ENCODE data around the gene EXOC1. TPM values are rescaled to one million over a fixed set of nuclear protein-coding genes. Genes with fewer than 3 reads are reported as not detected.

EXOC1 gene
- total RNA-seq, 1 donor from 2014 or later: 31.9 TPM

DNA sequence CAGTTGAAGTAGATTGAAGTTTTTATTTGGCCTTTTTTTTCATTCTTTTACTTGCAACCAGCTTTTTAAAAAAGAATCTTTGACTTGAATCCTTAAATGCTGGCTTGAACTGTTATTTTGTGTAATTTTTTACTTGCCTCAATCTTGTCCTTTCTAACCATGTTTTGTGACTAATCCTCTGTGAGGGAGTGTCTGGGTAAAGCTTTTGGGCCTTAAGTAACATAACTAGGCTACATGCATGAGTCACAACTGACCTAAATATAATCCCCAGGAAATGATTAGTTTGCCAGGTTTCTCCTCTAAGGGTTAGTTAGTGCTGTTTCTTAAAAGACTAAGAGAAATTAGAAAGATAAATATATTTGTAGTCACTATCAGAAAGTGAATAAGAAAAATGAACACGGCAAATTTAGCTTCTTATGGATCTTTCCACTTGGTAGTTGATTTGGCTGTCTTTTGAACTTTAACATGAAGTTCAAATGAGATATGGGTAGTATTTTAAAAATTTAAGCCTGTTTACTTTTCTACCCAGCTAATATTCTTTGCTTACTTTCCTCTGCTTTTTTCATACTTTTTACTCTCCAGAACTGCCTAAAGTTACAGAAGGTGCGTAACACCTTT lies 13.0 kb downstream of the EXOC1 start:
- H3K4me1 ChIP-seq: peaks cover 23% of the 10 kb centered on the region
- no peak for DNase-seq (ENCODE audit: extremely low spot score in 2 of 2)
- no peaks in the 10 kb centered on the region for H3K9me3 ChIP-seq
- peak overlapping the region; percentile 75 for H3K27ac ChIP-seq
- no peak overlapping the region for H3K4me3 ChIP-seq
- intact Hi-C loops (cut with DNase I): no loop called here
- TF ChIP-seq POLR2AphosphoS5 (IDR thresholded peaks at IDR 0.05; ENCODE audit: insufficient read depth in 1 of 2, low read depth in 1 of 2) (peak; percentile 20 to 79), POLR2A (IDR thresholded peaks at IDR 0.05) (no peak)
- H3K27me3 ChIP-seq: no peaks in the 10 kb centered on the region
- H3K36me3 ChIP-seq: peaks cover 0 to 39% of the 10 kb centered on the region in 2 donors

DNA sequence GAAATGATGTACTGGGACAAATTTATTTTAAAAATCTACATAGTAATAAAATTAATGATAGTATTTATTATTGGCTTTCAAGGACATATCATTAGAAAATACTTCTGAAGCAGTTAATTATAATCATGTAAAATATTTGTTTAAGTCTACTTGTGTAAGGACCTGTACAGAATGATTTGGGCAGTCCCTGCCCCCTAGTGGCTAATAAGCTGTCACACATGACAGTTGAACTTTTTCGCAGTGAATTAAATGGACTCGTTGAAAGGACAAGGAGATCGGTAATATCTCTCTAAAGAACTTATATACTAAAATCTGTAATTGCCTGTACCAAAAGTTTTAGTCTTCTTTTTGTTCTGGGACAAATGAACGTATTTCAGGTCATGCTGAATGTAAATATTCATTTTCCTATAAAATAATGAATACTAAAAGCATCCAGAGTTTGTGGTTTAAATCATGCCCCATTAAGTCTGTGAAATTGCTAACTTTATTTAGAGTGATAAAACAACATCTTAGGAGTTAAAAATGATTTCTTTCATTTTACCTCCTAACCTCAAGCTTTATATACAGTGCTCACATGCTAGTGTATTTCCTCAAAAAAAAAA lies 13.6 kb downstream of the EXOC1 start:
- peaks cover 23% of the 10 kb centered on the region for H3K4me1 ChIP-seq
- TF ChIP-seq, protein P1, sequence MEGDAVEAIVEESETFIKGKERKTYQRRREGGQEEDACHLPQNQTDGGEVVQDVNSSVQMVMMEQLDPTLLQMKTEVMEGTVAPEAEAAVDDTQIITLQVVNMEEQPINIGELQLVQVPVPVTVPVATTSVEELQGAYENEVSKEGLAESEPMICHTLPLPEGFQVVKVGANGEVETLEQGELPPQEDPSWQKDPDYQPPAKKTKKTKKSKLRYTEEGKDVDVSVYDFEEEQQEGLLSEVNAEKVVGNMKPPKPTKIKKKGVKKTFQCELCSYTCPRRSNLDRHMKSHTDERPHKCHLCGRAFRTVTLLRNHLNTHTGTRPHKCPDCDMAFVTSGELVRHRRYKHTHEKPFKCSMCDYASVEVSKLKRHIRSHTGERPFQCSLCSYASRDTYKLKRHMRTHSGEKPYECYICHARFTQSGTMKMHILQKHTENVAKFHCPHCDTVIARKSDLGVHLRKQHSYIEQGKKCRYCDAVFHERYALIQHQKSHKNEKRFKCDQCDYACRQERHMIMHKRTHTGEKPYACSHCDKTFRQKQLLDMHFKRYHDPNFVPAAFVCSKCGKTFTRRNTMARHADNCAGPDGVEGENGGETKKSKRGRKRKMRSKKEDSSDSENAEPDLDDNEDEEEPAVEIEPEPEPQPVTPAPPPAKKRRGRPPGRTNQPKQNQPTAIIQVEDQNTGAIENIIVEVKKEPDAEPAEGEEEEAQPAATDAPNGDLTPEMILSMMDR (IDR thresholded peaks at IDR 0.05): peak; percentile 47 to 62 (median 61)
- TF ChIP-seq POLR2AphosphoS5 (IDR thresholded peaks at IDR 0.05; ENCODE audit: insufficient read depth in 1 of 2, low read depth in 1 of 2) (peak in 1 of 2 donors; percentile 21), POLR2A (IDR thresholded peaks at IDR 0.05) (no peak)
- peaks cover 0 to 45% of the 10 kb centered on the region in 2 donors for H3K36me3 ChIP-seq
- H3K27ac ChIP-seq: peak overlapping the region; percentile 75
- H3K9me3 ChIP-seq: no peaks in the 10 kb centered on the region
- no peak for DNase-seq (ENCODE audit: extremely low spot score in 2 of 2)
- intact Hi-C loops (cut with DNase I): no loop called here
- H3K27me3 ChIP-seq: no peaks in the 10 kb centered on the region
- no peak overlapping the region for H3K4me3 ChIP-seq

DNA sequence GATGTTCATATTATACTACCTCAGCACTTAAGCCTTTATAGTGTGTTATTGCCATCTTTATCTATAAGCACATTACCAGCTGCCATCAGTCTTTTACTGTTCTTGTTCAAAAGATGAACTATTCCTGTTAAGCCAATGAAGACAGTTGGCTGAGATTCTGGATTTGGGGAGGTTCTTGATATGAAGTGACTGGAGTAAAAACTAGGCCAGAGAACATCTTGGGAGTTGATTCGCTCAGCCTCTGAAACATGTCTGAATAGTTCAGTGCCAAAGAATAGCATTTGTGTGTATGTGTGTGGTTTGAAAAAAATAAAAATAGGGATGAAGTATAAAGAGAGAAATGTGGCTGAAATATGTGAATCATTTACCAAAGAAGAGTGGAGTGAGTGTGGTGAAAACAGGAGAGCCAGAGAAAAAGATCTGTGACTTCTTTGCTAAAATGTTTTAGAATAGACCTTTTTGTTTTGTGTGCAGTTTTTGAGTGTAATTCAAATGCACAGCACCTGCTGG lies 15.2 kb downstream of the EXOC1 start:
- Histone ChIP-seq H3K4me3 (no peak overlapping the region), H3K27me3 (no peaks in the 10 kb centered on the region), H3K4me1 (peaks cover 23% of the 10 kb centered on the region), H3K36me3 (peaks cover 0 to 52% of the 10 kb centered on the region in 2 donors), H3K27ac (no peak overlapping the region), H3K9me3 (no peaks in the 10 kb centered on the region)
- intact Hi-C loops (cut with DNase I): no loop called here
- no peak for DNase-seq (ENCODE audit: extremely low spot score in 2 of 2)
- no peak for TF ChIP-seq POLR2A (IDR thresholded peaks at IDR 0.05)
- TF ChIP-seq, protein P1 (IDR thresholded peaks at IDR 0.05): no peak
- TF ChIP-seq POLR2AphosphoS5 (IDR thresholded peaks at IDR 0.05; ENCODE audit: insufficient read depth in 1 of 2, low read depth in 1 of 2): no peak

DNA sequence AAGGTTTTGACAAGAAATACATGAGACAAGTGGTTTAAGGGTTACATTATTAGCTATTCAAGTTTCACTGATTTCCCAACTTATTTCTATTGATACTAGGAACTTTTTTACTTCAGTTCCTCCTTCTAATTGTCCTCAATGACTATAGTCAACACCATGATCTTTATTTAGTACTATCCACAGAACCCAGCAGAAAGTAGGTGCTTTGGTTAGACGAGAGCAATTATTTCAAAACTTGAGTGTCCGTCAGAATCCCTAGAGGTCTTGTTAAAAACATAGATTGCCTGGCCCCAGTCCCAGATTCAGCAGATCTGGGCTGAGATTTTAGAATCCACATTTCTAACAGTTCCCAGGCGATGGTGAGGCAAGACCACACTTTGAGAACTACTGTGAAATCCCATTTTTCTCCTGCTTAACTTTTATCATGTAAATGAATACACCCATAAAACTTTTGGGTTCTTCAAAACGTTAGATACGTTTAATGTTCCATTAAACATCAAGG lies 17.9 kb downstream of the EXOC1 start:
- H3K36me3 ChIP-seq: peaks cover 0 to 61% of the 10 kb centered on the region in 2 donors
- H3K4me1 ChIP-seq: peaks cover 10% of the 10 kb centered on the region
- H3K4me3 ChIP-seq: no peak overlapping the region
- no peaks in the 10 kb centered on the region for H3K9me3 ChIP-seq
- no peak for DNase-seq (ENCODE audit: extremely low spot score in 2 of 2)
- intact Hi-C loops (cut with DNase I): no loop called here
- TF ChIP-seq POLR2A (IDR thresholded peaks at IDR 0.05): no peak
- TF ChIP-seq, protein P1 (IDR thresholded peaks at IDR 0.05): no peak
- no peak for TF ChIP-seq POLR2AphosphoS5 (IDR thresholded peaks at IDR 0.05; ENCODE audit: insufficient read depth in 1 of 2, low read depth in 1 of 2)
- no peaks in the 10 kb centered on the region for H3K27me3 ChIP-seq
- H3K27ac ChIP-seq: no peak overlapping the region

DNA sequence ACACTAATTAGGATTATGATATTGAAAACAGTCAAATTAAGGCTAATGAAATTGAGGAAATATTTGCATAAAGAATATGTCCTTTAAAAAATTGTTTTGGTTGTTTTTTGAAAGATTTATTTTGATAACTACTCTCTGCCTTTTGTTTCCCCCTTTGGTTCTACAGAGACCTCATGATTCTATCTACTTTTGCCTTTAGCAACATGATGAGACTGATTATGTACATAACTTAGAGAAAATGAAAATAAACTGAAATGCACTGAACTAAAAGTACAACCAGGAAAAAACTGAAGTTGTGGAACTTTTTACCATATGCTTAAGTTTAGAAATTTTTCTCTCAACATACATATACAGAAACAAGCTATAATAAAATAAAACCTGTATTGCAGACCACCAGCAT lies 21.4 kb downstream of the EXOC1 start:
- TF ChIP-seq POLR2A (IDR thresholded peaks at IDR 0.05) (no peak), POLR2AphosphoS5 (IDR thresholded peaks at IDR 0.05; ENCODE audit: insufficient read depth in 1 of 2, low read depth in 1 of 2) (no peak)
- TF ChIP-seq, protein P1 (IDR thresholded peaks at IDR 0.05): no peak
- Histone ChIP-seq H3K9me3 (no peaks in the 10 kb centered on the region), H3K27ac (no peak overlapping the region), H3K27me3 (no peaks in the 10 kb centered on the region), H3K4me1 (no peaks in the 10 kb centered on the region), H3K36me3 (peaks cover 0 to 68% of the 10 kb centered on the region in 2 donors), H3K4me3 (no peak overlapping the region)
- intact Hi-C loops (cut with DNase I): no loop called here
- no peak for DNase-seq (ENCODE audit: extremely low spot score in 2 of 2)
